Suprapubic skin (tissue), 3 donors: ENCODE data around the gene LCE2B.

Source experiments
- EP300 ChIP-seq: sonication (generic); formaldehyde crosslinking; IDR thresholded peaks from one replicate; pipeline ENCODE4 v1.6.1; 2017; ENCODE audit warnings: antibody characterized with exemption
- POLR2A ChIP-seq, 2 donors: fragments of 450-650 bp; IDR thresholded peaks; one replicate each; pipeline ENCODE4 v1.6.1; 2017; ENCODE audit warnings: antibody characterized with exemption in 2 of 2, mild to moderate bottlenecking in 2 of 2, moderate library complexity in 2 of 2
- TF ChIP-seq, protein P1 (sequence below), 2 donors: fragments of 200-600 bp in 1 of 2; fragments of 450-650 bp in 1 of 2; sonication (generic) in 1 of 2; IDR thresholded peaks; one replicate each; pipeline ENCODE4 v1.5.1; 2016 to 2019; ENCODE audit warnings: antibody characterized with exemption in 2 of 2, mild to moderate bottlenecking in 1 of 2, moderate library complexity in 1 of 2

DNA sequence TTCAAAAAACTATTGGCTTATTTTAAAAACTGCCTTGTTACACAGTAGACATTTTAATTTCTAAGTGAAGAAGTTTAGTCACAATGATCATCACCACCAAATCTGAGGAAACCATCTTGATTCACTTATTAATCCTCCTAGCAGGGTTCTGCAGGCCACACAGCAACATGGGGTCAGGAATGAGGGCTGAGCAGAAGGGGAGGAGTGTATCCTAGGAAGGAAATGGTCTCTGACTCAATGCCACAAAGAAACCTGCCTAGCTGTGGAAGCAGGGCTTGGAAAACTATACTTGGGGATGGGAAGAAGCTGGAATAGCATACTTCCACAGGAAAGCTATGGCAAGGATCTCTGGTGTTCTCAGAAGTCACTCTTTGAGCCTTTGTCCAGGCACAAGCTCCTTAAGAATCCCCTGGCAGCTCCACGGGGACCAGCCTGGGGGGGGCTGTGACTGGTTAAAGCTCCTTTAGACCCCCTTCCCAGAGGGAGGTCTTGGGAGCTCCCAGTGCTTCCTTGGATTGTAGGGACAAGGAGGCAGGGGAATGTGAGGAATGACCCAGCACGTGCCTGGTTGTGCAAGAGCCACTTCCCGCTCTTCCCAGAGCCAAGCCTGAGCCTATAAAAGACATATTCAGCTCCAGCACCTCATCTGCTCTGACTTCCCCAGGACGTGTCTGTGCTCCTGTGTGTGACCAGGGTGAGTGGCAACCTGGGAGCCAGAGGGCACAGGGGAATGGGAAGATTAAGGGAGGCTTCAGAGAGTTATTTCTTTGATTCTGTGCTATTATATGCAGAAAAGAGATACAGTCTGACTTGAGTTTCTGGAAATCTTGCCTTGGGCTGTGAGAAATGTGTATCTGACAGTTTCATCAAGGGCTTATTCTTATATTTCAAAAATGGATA is 12.0 kb downstream of the LCE2B start, which contains the start of gene LCE2A:
- TF ChIP-seq, protein P1, sequence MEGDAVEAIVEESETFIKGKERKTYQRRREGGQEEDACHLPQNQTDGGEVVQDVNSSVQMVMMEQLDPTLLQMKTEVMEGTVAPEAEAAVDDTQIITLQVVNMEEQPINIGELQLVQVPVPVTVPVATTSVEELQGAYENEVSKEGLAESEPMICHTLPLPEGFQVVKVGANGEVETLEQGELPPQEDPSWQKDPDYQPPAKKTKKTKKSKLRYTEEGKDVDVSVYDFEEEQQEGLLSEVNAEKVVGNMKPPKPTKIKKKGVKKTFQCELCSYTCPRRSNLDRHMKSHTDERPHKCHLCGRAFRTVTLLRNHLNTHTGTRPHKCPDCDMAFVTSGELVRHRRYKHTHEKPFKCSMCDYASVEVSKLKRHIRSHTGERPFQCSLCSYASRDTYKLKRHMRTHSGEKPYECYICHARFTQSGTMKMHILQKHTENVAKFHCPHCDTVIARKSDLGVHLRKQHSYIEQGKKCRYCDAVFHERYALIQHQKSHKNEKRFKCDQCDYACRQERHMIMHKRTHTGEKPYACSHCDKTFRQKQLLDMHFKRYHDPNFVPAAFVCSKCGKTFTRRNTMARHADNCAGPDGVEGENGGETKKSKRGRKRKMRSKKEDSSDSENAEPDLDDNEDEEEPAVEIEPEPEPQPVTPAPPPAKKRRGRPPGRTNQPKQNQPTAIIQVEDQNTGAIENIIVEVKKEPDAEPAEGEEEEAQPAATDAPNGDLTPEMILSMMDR (IDR thresholded peaks at IDR 0.05) = no peak
- TF ChIP-seq POLR2A (IDR thresholded peaks at IDR 0.05) = no peak
- TF ChIP-seq EP300 = no peak
